ENCODE data around the gene UCP2.

UCP2 gene

DNA sequence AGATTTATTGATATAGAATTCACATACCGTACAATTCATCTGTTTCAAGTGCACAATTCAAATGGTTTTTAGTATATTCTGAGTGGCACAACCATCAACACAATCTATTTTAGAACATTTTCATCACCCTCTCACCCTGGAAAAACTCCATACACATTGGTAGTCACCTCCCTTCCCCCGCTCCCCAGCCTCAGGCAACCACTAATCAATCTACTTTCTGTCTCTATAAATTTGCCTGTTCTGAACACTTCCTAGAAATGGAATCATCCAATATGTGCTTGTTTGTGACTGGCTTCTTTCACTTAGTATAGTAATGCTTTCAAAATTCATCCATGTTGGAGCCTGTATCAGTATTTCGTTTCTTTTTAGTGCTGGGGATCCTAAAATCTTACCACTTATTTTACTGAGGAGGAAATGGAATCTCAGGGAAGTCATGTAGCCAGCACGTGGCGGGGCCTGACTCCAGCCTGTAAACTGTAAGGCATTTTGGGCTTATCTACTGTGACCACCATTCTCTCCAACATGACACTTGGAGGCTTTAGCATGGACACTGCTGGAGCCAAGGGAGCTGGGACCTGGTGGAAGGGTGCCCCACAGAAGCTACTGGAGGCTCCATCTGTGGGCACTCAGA lies 27.1 kb upstream of the UCP2 start:
- no peak for DNase-seq

DNA sequence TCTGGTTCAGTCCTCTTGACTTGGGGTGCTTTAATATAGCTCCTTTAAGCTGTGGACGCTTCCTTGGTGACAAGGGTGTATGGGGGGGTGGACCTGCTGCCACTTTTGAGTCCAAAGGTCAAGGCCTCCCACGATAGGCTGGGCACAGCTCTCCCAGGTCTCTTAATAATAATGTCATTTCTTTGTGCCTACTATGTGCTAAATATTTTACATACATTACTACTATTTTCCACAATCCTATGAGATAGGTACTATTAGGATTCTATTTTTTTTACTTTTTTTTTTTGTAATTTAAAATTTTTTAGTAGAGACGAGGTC lies 26.5 kb upstream of the UCP2 start:
- DNase-seq: no peak

DNA sequence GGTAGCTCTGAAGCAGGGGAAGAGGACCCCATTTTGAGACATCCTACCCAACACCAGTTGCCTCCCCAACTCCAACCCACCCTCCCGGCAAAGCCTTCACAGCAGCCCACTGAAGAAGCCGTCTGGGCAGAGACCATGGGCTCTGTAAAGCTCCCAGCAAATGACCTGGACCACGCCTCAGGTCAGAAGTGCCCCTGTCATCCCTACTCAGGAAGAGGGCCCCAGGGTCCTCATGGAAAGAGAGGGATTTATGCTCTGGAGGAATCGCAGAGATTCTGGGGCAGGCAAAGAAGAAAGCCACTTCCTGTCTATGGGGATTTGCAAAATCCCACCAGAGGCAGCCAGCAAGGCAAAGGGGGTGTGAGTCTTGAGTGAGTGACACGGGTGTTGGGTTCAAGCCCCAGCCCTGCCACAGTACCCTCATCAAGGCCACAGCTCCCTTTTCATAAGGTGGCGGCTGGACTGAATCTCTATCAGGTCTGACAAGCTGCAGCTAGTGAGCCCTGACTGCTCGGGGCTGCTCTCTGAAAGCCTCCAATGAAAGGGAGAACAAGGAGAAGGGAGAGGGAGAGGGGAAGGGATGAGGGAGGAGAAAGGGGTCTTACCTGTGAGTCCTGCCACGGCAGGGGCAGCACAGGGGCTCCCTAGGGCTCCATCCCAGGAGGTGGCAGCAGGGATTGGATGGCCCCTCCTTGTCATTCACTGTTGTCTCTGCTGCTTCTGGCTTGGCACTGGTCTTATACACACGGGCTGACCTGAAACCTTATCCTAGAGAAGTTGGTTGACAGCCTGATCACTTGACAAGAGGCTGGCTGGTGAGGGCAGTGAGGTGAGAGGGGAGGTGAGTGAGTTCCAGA lies 26.0 kb upstream of the UCP2 start, which contains the start of gene UCP3:
TSS of gene UCP3 (minus strand) at position 713 of the 857 bp plus-strand sequence. CDS start 2,043 bp downstream, outside the sequence.
- no peak for DNase-seq

DNA sequence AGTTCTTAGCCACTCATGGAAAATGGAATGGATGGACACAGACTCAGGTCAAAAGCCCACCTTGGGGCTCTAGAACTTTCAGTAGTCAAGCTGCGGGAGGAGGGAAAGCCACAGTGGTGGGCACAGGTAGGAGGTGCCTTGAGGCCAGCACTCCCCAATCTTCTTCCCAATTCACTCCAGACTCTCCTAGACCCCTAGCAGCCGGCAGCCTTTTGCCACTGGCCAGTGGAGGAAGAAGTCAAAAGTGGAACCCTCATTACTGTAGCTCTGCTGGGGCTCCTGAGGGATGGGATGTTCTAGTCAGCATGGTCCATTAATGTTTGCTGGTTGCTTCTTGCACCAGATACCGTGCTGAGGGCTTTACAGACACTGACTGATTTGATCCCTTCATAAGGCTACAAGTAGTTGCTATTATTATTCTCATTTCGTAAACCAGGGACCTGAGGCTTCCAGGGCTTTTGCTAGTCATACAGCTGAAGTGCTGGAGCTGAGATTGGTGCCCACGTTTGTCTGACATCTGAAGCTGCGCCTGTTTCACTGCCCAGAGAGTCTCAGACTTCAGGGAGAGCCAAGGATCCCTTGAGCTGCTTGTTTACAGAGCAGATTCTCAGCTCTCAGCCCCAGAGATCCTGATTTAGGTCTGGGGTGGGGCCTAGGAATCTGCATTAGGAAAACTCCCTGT lies 25.2 kb upstream of the UCP2 start:
- DNase-seq: no peak

DNA sequence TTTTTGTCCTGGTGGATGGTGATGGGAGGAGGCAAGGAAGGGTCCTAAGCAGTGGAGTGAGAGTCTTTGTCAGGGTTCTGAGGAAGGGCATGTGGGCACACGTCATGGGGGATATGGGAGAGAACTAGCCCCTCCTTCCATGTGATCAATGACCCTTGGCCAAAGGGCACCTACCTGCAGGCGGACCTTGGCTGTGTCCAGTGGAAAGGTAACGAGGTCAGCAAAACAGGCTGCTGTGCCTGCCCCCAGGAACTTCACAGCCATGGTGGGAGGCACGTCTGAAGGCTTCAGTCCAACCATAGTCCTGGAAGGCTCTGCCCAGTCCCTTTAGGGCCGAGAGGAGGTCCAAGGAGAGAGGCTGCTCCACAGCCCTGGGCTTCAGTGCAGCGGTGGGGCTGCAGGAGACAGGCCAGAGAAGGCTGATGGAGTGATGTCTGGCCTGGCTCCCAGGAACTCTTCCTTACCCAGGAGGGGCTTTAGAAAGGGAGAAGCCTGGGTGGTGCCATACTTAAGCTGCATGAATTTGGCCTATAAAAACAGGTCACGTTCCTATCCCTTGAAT lies 24.2 kb upstream of the UCP2 start:
- DNase-seq: no peak

DNA sequence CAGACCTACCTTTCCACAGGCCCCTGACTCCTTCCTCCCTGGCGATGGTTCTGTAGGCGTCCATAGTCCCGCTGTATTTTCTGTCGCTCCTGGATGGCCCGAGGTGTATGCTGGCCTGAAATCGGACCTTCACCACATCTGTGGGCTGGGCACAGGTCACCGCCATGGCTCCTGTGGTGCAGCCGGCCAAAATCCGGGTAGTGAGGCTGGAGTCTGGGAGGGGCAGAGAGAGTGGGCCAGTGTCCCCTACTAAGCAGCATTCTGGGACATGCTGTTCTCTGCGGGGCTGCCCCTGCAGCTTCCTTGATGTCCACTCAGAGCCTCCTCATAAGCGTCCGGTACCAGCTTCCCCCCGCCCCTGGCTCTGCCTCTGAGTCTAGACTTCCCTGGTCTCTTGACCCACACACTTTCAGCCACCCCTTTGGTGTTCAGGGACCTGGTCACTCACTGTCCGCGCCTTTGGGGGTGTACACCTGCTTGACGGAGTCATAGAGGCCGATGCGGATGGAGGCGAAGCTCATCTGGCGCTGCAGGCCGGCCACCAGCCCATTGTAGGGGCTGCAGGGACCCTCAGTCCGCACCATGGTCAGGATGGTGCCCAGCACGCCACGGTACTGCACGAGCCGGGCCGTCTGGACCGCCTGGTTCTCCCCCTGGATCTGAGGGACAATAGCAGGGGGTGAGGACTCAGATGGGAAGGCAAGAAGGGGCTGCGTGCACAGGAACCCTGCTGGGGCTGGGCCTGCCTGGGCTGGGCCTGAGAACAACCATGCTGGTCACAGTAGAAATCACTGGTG lies 23.3 kb upstream of the UCP2 start:
- no peak for DNase-seq

DNA sequence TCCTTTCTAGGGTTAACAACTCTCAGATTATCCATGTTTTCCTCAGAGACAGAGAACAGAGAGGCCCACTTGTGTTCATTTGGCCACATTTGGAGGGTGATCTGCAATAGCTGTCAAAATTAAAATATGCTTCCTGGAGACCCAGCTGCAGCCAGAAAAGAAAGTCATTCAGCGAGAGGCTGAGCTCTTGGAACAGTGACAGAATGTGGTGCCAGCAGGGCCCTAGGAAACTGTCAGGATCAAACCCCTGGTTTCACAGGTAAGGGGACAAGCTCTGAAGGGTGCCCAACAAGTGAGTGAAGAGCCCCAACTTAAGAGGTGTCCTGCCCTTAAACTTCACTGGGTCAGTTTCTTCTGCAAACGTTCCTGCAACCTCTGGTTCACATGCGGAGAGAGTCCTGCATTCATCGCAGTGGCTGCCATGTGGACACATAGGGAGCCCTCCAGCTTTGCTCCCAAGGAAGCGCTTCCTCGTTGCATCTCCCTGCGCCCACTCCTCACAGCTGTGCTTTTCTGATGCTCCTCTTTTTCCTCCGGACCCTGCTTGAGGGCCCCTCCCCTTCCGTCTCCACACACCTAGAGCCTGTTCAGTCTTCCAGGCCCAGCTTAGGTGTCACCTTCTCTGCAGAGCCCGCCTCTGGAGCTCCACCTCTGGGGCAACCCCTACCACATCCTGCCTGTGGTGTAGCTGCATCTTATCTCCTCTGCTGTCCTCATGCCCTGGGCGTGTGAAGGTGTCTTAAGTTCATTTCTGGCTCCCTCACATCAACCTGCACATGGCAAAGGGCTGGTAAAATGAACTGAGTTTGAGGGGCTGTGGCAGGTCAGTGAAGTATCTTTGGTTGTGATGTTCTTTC lies 22.3 kb upstream of the UCP2 start:
- DNase-seq: peak; percentile 64

DNA sequence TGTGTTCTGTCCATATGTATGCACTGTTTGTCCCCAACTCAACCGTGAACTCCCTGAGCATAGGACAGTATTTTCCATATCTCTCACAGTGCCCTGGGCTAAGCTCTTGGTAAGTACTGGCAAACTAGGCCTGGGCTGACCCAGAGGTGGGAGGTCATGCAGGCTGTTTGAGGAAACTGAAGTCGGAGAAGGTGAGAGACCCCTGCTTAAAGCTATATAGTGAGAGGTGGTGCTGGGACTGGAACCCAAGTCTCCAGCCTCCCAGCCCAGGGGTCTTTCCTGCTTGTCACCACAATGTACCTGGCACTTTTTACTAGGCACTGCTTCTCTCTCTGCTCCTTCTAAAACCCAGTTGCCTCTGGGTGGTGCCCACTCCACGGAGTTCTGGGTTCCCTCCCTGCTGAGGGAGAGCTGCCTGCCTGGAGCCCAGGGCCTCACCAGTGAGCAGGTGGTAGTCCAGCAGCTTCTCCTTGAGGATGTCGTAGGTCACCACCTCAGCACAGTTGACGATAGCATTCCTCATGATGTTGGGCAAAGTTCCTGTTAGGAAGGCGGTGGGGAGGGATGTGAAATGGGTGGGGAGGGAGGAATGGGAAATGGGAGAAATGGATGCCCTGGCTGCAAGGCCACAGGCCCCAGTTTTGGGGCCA lies 21.5 kb upstream of the UCP2 start:
- no peak for DNase-seq

DNA sequence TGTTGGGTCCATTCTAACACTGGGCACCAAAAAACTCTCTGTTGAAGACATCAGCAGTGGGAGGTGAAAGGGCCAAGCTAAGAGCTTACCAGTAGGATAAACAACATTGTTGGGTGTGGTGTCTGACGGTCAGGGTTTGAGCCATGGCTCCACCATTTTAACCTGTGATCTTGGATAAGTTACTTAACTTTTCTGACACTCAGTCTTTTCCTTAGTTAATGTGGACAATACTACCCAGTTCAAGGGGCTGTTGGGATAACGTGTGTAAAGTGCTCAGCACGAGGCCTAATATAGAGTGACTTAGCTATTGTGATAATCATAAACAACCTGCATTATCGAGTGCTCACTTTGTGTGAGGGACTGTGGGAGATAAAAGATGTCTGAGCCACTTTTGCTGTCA lies 20.2 kb upstream of the UCP2 start:
- no peak for DNase-seq

DNA sequence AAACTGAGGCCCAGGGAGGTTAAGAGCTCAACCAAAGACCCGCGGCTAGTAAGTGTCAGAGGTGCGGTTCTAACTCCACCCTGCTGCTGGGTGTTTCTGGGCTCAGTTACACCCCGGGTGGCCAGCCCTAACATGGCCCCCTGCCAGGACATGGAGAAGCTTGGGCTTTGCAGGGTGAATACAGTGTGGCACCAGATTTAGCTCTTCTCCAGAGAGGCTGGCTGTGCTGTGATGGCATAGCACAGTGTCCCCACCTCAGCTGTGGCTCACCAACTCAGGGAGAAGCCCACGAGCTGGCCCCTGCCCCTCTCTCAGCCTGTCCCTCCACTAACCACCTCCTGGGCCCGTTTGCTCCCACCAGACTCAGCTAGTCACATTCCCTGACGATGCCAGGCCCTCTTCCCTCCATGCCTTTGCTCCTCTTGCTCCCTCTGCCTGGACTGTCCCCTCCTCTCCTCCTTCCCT lies 19.2 kb upstream of the UCP2 start:
- no peak for DNase-seq

DNA sequence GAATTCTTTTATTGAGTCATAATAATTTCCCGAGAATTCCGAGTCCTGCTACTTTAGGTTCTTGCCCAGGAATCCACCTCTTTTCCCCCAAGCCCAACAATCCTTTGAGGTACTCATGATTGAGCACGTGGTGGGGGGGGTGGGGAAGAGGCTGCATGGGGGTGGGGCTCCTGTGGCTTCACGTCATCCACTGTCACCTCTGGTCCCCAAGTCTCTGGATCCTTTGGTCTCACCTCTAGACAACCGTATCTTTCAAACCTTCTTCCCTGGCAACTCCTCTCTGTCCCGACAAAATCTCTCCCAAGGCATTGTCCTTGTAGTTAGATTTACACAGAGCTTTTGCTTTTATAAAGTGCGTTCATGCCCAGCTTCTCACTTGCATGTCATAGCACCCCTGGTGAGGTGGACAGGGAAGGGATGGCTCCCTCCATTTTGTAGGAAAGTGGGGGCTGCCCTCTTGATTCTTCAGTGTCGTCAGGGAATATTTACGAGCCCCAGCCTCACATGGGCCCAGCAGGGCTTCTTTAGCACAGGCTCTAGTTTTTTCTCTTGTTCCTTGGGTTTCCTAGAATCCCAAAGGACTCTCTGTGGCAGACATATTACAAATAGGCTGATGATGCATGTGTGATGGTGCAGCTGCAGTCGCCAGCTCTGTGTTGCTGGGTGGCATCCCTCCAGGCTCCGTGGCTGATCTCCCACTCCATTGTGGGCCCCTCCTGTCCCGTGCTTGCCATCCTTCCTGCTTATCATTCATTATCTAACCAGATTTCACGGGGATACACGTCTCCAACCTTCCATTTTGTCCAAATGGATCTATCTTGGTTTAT lies 17.9 kb upstream of the UCP2 start:
- DNase-seq: no peak

DNA sequence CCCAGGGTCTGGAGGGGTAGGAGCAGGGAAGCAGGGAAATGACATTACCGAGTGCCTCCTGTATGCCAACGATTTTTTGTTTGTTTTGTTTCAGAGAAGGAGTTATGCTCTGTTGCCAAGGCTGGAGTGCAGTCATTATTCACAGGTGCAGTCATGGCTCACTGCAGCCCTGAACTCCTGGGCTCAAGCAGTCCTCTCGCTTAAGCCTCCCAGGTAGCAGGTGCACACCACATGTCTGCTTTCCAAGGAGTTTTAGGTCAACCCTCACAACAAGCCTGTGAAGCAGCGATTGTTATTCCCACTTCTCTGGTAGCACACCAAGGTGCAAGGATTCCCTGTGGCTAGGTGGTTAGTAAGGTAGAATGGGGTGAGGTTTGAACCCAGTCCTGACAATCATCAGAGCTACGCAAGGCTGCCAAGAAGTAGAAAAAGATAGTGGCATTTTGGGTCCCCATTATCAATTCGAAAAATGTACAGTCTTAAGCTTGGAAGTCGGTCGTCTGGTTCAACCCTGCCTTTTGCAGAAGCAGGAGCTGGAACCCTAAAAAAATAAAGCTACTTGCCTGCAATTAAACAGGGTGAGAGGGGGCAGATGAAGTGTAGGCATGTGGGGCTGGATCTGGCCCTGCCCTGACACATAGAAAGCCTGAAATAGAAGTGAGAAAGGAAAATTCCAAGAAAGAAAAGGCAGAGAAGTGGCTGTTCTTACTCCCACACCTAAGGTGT lies 17.1 kb upstream of the UCP2 start:
- DNase-seq: no peak

DNA sequence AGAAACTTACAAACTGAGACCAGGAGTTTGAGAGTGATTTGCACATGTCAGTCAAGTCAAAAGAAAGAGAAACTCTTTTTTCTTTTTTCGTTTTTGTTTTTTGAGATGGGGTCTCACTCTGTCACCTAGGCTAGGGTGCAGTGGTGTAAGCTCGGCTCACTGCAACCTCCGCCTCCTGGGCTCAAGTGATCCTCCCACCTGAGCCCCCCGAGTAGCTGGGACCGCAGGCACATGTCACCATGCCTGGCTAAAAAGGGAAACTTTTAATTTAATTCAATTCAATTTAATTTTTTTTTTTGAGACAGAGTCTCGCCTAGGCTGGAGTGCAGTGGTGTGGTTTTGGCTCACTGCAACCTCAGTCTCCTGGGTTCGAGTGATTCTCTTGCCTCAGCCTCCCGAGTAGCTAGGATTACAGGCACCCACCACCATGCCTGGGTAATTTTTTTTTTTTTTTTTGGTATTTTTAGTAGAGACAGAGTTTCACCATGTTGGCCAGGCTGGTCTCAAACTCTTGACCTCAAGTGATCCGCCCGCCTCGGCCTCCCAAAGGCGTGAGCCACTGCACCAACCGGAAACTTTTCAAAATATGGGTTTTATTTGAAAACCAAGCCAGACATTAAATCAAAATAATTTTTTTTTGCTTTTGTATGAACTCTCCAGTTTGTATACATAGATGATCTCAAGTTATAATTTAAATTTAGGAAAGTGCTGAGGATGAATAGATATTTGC lies 16.4 kb upstream of the UCP2 start:
- no peak for DNase-seq

DNA sequence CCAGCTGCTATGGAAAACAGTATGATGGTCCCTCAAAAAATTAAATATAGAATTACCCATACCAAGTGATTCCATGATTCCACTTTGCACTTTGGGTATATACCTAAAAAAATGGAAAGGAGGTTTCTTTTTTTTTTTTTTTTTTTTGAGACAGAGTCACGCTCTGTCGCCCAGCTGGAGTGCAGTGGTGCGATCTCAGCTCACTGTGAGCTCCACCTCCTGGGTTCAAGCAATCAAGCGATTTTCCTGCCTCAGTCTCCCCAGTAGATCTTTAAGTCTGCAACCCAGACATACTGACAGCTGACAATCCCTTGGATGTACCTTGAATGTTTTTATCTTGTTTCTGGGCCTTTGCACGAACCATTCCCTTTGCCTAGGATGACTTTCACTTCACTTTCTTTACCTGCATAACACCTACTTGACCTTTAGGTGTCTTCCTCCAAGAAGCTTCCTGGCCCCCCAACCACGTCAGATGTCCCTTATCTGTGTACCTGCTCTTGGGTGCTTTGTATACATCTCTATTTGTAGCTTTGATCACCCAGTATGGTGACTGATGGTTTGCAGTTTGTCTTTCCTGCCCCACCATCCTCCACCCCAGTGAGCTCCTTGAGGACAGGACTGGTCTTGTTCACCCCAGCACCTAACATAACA lies 14.6 kb upstream of the UCP2 start:
- no peak for DNase-seq

DNA sequence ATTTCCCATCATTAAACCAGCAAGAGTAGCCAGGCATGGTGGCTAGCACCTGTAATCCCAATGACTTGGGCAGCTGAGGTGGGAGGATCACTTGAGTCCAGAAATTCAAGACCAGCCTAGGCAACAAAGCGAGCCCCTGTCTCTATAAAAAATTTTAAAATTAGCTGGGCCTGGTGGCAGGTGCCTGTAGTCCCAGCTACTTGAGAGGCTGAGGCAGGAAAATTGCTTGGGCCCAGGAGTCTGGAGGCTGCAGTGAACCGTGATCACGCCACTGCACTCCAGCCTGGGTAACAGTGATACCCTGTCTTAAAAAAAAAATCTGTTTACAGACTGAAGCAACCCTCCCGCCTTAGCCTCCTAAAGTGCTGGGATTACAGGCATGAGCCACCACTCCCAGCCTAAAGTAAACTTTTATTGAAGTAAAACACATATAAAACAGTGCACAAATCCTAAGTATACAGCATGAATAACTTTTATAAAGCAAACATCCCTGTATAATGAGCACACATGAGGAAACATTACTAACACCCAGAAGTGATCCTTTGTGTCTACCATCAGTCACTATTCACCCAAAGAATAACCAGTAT lies 13.6 kb upstream of the UCP2 start:
- DNase-seq: no peak

DNA sequence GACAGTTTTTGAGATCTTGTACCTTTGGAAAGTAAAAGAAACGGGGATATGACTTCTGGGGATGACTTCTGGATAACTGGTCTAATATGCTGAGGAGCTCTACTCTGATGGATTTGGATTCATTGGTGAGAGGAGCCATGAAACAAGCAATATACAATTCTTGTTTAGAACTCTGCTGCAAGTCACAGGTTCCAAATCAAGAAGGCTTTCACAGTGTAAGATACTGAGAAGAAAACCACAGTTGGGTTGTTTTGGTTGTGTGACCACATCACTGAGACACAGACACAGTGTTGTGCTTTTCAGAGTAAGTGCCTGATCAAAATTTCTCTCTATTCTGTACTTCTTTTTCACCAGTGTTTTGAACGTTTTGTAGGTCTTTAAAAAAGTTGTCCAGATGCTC lies 13.1 kb upstream of the UCP2 start:
- DNase-seq: no peak

DNA sequence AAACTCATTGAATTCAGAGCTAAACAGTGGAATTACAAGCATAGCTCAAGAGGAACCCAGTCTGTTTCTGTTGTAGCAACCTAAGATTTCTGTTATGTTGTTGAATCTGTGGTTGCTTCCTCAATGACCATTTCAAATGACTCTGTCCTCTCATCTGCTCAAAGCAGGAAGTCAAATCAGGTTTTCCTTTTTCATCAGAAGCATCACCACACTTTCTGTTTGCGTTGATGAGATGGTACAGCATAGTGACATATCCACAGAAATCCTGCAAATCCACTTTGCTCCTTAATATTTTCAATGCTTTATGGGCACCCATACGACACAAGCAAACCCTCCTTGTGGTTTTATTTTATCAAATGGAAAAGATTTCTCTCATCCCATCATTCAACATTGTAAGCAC lies 12.6 kb upstream of the UCP2 start:
- no peak for DNase-seq

DNA sequence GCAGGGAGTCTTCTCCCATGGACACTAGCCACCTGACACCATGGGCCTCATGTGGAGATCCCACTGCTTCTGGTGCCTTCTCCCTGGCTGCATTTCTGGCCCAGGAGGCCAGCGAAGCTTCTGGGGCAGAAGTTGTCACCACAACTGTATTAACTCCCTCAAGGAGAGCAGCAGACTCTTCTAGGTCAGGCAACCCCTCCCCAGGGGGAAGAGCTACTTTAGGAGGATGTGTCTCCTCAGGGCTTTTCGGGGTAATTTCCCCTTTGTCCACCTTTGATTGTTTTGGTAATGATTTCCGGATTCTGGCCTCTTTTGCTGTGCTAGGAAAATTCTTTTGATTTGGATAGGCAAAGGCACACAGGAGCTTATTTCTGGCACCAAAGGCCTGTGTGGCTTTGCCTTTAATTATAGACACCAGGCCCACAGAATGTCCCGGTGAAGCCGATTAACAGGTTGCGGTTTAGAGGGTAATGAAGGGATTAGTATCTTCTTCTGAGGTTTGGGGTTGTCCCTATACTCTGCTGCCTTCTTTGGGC lies 8.9 kb upstream of the UCP2 start:
- no peak for DNase-seq

Data from effector CD8-positive, alpha-beta T cell (primary cell).